ENCODE results near the gene ATF7. TPM values are rescaled to one million over a fixed set of nuclear protein-coding genes. Genes with fewer than 3 reads are reported as not detected.

The ATF7 gene
- total and polyA plus RNA-seq, 9 of the 15 experiments (the other 6 are each of a cell fraction or from before 2014, with no cell fraction given) = 10.6 to 30.4 (median 20.7) TPM

DNA sequence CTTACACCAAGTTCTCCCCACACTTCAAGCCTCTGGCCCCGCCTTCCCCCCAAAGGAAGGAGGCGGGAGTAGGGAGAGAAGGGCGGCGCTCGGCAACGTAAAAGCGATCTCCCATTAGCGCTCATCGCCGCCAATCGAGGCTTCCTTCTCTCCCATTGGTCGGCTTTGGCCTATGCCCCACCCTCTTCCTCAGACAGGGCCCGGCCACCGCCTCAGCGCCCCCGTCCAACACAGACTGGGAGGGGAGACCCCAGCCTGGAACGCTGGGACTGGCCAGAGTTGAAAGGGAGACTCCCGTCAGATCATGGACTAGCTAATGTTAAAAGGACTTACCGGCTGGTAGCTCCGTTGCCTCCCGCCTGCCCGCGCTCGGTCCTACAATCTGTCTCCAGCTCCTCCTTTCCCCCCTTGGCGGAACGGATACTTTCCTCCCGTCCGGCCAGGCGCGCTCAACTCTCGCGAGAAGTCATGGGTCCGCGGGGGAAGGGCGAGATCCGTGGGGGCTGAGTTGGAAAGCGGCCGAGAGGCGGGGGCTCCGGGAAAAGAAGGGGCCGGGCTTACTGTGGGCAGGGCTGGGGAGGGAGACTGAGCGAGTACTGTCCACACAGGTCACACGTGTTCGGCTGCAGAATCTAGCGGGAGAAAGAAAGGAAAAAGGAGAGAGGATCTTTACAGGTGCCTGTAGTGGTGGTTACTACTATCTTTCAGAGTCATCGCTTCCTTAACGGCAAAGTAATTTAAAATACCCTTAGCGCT is at the start of gene ATF7 (continued):
- TF ChIP-seq NFXL1 (CRISPR knock-in tag; IDR thresholded peaks at IDR 0.05) = no peak
- TF ChIP-seq, protein P1, sequence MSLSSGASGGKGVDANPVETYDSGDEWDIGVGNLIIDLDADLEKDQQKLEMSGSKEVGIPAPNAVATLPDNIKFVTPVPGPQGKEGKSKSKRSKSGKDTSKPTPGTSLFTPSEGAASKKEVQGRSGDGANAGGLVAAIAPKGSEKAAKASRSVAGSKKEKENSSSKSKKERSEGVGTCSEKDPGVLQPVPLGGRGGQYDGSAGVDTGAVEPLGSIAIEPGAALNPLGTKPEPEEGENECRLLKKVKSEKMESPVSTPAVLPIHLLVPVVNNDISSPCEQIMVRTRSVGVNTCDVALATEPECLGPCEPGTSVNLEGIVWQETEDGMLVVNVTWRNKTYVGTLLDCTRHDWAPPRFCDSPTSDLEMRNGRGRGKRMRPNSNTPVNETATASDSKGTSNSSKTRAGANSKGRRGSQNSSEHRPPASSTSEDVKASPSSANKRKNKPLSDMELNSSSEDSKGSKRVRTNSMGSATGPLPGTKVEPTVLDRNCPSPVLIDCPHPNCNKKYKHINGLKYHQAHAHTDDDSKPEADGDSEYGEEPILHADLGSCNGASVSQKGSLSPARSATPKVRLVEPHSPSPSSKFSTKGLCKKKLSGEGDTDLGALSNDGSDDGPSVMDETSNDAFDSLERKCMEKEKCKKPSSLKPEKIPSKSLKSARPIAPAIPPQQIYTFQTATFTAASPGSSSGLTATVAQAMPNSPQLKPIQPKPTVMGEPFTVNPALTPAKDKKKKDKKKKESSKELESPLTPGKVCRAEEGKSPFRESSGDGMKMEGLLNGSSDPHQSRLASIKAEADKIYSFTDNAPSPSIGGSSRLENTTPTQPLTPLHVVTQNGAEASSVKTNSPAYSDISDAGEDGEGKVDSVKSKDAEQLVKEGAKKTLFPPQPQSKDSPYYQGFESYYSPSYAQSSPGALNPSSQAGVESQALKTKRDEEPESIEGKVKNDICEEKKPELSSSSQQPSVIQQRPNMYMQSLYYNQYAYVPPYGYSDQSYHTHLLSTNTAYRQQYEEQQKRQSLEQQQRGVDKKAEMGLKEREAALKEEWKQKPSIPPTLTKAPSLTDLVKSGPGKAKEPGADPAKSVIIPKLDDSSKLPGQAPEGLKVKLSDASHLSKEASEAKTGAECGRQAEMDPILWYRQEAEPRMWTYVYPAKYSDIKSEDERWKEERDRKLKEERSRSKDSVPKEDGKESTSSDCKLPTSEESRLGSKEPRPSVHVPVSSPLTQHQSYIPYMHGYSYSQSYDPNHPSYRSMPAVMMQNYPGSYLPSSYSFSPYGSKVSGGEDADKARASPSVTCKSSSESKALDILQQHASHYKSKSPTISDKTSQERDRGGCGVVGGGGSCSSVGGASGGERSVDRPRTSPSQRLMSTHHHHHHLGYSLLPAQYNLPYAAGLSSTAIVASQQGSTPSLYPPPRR (CRISPR knock-in tag; IDR thresholded peaks at IDR 0.05; ENCODE audit: borderline replicate concordance) = no peak
- TF ChIP-seq KLF13 (tag; IDR thresholded peaks at IDR 0.05; ENCODE audit: borderline replicate concordance, low read depth) = peak; percentile 55; the same call in 1 of the 2 replicates
- no peak for TF ChIP-seq CBX3 (IDR thresholded peaks at IDR 0.05; ENCODE audit: borderline replicate concordance in 1 of 2, low read length in 2 of 2)
- TF ChIP-seq, protein P2, sequence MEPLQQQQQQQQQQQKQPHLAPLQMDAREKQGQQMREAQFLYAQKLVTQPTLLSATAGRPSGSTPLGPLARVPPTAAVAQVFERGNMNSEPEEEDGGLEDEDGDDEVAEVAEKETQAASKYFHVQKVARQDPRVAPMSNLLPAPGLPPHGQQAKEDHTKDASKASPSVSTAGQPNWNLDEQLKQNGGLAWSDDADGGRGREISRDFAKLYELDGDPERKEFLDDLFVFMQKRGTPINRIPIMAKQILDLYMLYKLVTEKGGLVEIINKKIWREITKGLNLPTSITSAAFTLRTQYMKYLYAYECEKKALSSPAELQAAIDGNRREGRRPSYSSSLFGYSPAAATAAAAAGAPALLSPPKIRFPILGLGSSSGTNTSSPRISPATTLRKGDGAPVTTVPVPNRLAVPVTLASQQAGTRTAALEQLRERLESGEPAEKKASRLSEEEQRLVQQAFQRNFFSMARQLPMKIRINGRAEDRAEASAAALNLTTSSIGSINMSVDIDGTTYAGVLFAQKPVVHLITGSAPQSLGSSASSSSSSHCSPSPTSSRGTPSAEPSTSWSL (CRISPR knock-in tag; IDR thresholded peaks at IDR 0.05; ENCODE audit: borderline replicate concordance) = no peak
- TF ChIP-seq TARDBP (IDR thresholded peaks at IDR 0.05) = peak; percentile 78
- TF ChIP-seq RBM34 (IDR thresholded peaks at IDR 0.05; ENCODE audit: borderline replicate concordance, insufficient read depth, low read length) = no peak
- TF ChIP-seq SMARCB1 (IDR thresholded peaks at IDR 0.05; ENCODE audit: insufficient read length, low read depth) = no peak
- TF ChIP-seq CCNT2 (IDR thresholded peaks at IDR 0.05; ENCODE audit: borderline replicate concordance, extremely low read depth, insufficient read length, low read depth, low read length) = peak; percentile 46
- TF ChIP-seq, protein P3, sequence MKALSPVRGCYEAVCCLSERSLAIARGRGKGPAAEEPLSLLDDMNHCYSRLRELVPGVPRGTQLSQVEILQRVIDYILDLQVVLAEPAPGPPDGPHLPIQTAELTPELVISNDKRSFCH (CRISPR knock-in tag; IDR thresholded peaks at IDR 0.05) = no peak
- TF ChIP-seq, protein P3 (tag; IDR thresholded peaks at IDR 0.05) = no peak
- TF ChIP-seq, protein P4, sequence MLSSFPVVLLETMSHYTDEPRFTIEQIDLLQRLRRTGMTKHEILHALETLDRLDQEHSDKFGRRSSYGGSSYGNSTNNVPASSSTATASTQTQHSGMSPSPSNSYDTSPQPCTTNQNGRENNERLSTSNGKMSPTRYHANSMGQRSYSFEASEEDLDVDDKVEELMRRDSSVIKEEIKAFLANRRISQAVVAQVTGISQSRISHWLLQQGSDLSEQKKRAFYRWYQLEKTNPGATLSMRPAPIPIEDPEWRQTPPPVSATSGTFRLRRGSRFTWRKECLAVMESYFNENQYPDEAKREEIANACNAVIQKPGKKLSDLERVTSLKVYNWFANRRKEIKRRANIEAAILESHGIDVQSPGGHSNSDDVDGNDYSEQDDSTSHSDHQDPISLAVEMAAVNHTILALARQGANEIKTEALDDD (IDR thresholded peaks at IDR 0.05) = peak; percentile 62; the same call in 1 of the 2 replicates
- no peak for TF ChIP-seq BRD9 (IDR thresholded peaks at IDR 0.05; ENCODE audit: low read depth, partially characterized antibody)
- TF ChIP-seq CBFA2T3 (IDR thresholded peaks at IDR 0.05) = no peak
- no peak for TF ChIP-seq GATAD2A (IDR thresholded peaks at IDR 0.05)
- TF ChIP-seq SREBF1 (IDR thresholded peaks at IDR 0.05; ENCODE audit: borderline replicate concordance, low read depth, low read length) = peak; percentile 84; the same call in 1 of the 2 replicates
- TF ChIP-seq ZNF121 (CRISPR knock-in tag; conservative IDR thresholded peaks at IDR 0.05) = no peak
- TF ChIP-seq ZNF134 (CRISPR knock-in tag; conservative IDR thresholded peaks at IDR 0.05) = no peak
- no peak for TF ChIP-seq COPS2 (conservative IDR thresholded peaks at IDR 0.05)
- TF ChIP-seq KAT7 (CRISPR knock-in tag; IDR thresholded peaks at IDR 0.05; ENCODE audit: borderline replicate concordance) = peak; percentile 84; the same call in 1 of the 2 replicates
- TF ChIP-seq CBX1 (IDR thresholded peaks at IDR 0.05; ENCODE audit: low read depth) = no peak

All from K562 (cell line).